Non-pigmented ciliary epithelial cell (primary cell): ENCODE data around the gene ZNF121.
A peak's percentile ranks its signal among the peaks of the same experiment; 100 is the strongest.
"Not testable (repeated sequence)": the region's sequence is repeated elsewhere in the genome, so short reads cannot be mapped to it uniquely, and the experiment has no call there.

Experiments used
- DNase-seq: peaks from one replicate; pipeline ENCODE4 v3.0.0-alpha.2; 2010; ENCODE audit warnings: low read depth

Gene ZNF121

GRCh38 chr19:9584073-9584833 lies at the start of gene ZNF121:
Gene ZNF121 (minus strand): TSS chr19:9584504. CDS start chr19:9568097, 16,407 bp downstream.
- DNase-seq = peak; percentile 13

- DNase-seq = no peak
Measured at GRCh38 chr19:9627856-9628255, 43.6 kb upstream of the ZNF121 start.

- no peak for DNase-seq
Measured at GRCh38 chr19:9622531-9622930, 38.2 kb upstream of the ZNF121 start.

- peak; percentile 49 for DNase-seq
Measured at GRCh38 chr19:9621156-9622037, 37.1 kb upstream of the ZNF121 start, which contains the start of gene ZNF561. Gene ZNF561 (minus strand): TSS chr19:9621232. CDS start chr19:9619456, 1,776 bp downstream.

GRCh38 chr19:9620842-9621155 lies 36.5 kb upstream of the ZNF121 start:
- DNase-seq = no peak

GRCh38 chr19:9615844-9616243 lies 31.5 kb upstream of the ZNF121 start:
- DNase-seq = no peak

- no peak for DNase-seq
Measured at GRCh38 chr19:9610484-9611113, 26.3 kb upstream of the ZNF121 start.

GRCh38 chr19:9608912-9609311 lies 24.6 kb upstream of the ZNF121 start:
- no peak for DNase-seq

- DNase-seq = peak; percentile 71
Measured at GRCh38 chr19:9597027-9597426, 12.7 kb upstream of the ZNF121 start.

GRCh38 chr19:9586764-9587163 lies 2.5 kb upstream of the ZNF121 start:
- peak; percentile 26 for DNase-seq

- not testable (repeated sequence) for DNase-seq
Measured at GRCh38 chr19:9582081-9582725, 2.1 kb downstream of the ZNF121 start.

- no peak for DNase-seq
Measured at GRCh38 chr19:9580728-9581127, 3.6 kb downstream of the ZNF121 start.

GRCh38 chr19:9570255-9570654 lies 14.0 kb downstream of the ZNF121 start:
- no peak for DNase-seq

- DNase-seq = no peak
Measured at GRCh38 chr19:9566729-9567128, 17.6 kb downstream of the ZNF121 start.

- DNase-seq = no peak
Measured at GRCh38 chr19:9565900-9566705, 18.2 kb downstream of the ZNF121 start.

- DNase-seq = no peak
Measured at GRCh38 chr19:9552536-9553274, 31.6 kb downstream of the ZNF121 start.

GRCh38 chr19:9547870-9548269 lies 36.4 kb downstream of the ZNF121 start:
- no peak for DNase-seq

GRCh38 chr19:9541281-9541680 lies 43.0 kb downstream of the ZNF121 start:
- DNase-seq = not testable (repeated sequence)

- DNase-seq = not testable (repeated sequence)
Measured at GRCh38 chr19:9539921-9540320, 44.4 kb downstream of the ZNF121 start.

- not testable (repeated sequence) for DNase-seq
Measured at GRCh38 chr19:9539201-9539600, 45.1 kb downstream of the ZNF121 start.
